Suppressor macrophage (primary cell): Measurements from ENCODE around the gene NNAT.
A peak's percentile ranks its signal among the peaks of the same experiment; 100 is the strongest.

Source experiments
- DNase-seq, 4 experiments: peaks; one replicate each; pipeline ENCODE4 v3.0.0-alpha.2; 2020 to 2022

NNAT gene

GRCh38 chr20:37503256-37503927 is 17.7 kb upstream of the NNAT start:
- no peak for DNase-seq

- DNase-seq, result peak in 1 of 4 experiments; percentile 12
Observed at GRCh38 chr20:37504404-37505096, 16.5 kb upstream of the NNAT start.

- DNase-seq, result no peak
Observed at GRCh38 chr20:37505263-37506151, 15.5 kb upstream of the NNAT start.

GRCh38 chr20:37506152-37506725 is 14.8 kb upstream of the NNAT start:
- DNase-seq, result no peak

- no peak for DNase-seq
Observed at GRCh38 chr20:37510226-37510625, 10.8 kb upstream of the NNAT start.

- no peak for DNase-seq
Observed at GRCh38 chr20:37511610-37512275, 9.3 kb upstream of the NNAT start.

- no peak for DNase-seq
Observed at GRCh38 chr20:37513779-37514359, 7.2 kb upstream of the NNAT start.

GRCh38 chr20:37515876-37516275 is 5.2 kb upstream of the NNAT start:
- DNase-seq, result no peak

- no peak for DNase-seq
Observed at GRCh38 chr20:37516811-37517750, 4.0 kb upstream of the NNAT start.

GRCh38 chr20:37518059-37518458 is 3.0 kb upstream of the NNAT start:
- no peak for DNase-seq

- DNase-seq, result no peak
Observed at GRCh38 chr20:37518606-37519507, 2.2 kb upstream of the NNAT start.

- no peak for DNase-seq
Observed at GRCh38 chr20:37519508-37520418, 1.3 kb upstream of the NNAT start.

GRCh38 chr20:37520419-37520955 is 563 bp upstream of the NNAT start:
- DNase-seq, result peak; percentile 9 to 41 (median 33)

GRCh38 chr20:37522260-37523011 is 1.4 kb downstream of the NNAT start:
- DNase-seq, result no peak

- DNase-seq, result no peak
Observed at GRCh38 chr20:37523012-37523391, 2.0 kb downstream of the NNAT start.

GRCh38 chr20:37523911-37524700 is 3.1 kb downstream of the NNAT start:
- no peak for DNase-seq
